Caco-2 (cell line): ENCODE data around the gene ERVFRD-1. TPM values are rescaled to one million over a fixed set of nuclear protein-coding genes. Genes with fewer than 3 reads are reported as not detected.

ENCODE experiments used
- BruUV-seq: library from RNA; stranded (reverse); fragments of 400-500 nt; replicated peaks from 2 replicates; lab custom pipeline; 2021; lab: Mats Ljungman, UMichigan
- CTCF ChIA-PET: fragments of 300-600 bp; sonication (Branson Sonifier 250); formaldehyde crosslinking; loops from one replicate; lab custom pipeline; 2022; ENCODE audit warnings: antibody characterized with exemption; lab: Charles Lee
- POLR2A ChIA-PET: fragments of 300-600 bp; sonication (Branson Sonifier 250); formaldehyde crosslinking; loops from one replicate; lab custom pipeline; 2022; ENCODE audit warnings: antibody characterized with exemption; lab: Charles Lee
- DNase-seq, 2 experiments: peaks; one replicate each; pipeline versions ENCODE4 v3.0.0 to v3.0.0-alpha.2; 2020 to 2022
- H3K27me3 ChIP-seq: replicated peaks from 2 replicates; pipeline ENCODE4 v1.6.0; 2011; ENCODE audit warnings: low read length; ENCODE audit not compliant: control insufficient read depth, insufficient read depth
- H3K36me3 ChIP-seq: 2 replicates; pipeline ENCODE4 v1.5.1; 2011; ENCODE audit warnings: low read length; ENCODE audit not compliant: control insufficient read depth, insufficient read depth
- H3K4me1 ChIP-seq: fragments of 250-450 bp; sonication (Bioruptor Pico); 2 replicates; pipeline ENCODE4 v1.5.1; 2020; ENCODE audit warnings: mild to moderate bottlenecking
- H3K4me3 ChIP-seq: 2 replicates; pipeline ENCODE4 v1.5.1; 2011; ENCODE audit warnings: low read depth, mild to moderate bottlenecking, control low read depth, low read length
- H3K9me3 ChIP-seq: fragments of 250-450 bp; sonication (Bioruptor Pico); 2 replicates; pipeline ENCODE4 v1.5.1; 2020; ENCODE audit warnings: mild to moderate bottlenecking, moderate library complexity
- H3K27ac Mint-ChIP-seq: one replicate; pipeline ENCODE4 v1.8.0; 2022; ENCODE audit warnings: mixed read lengths; ENCODE audit not compliant: unreplicated experiment
- H3K27me3 Mint-ChIP-seq: one replicate; pipeline ENCODE4 v1.8.0; 2022; ENCODE audit warnings: mixed read lengths; ENCODE audit not compliant: insufficient read depth, unreplicated experiment
- H3K36me3 Mint-ChIP-seq: one replicate; pipeline ENCODE4 v1.8.0; 2022; ENCODE audit warnings: mild to moderate bottlenecking, mixed read lengths; ENCODE audit not compliant: insufficient read depth, unreplicated experiment
- H3K4me1 Mint-ChIP-seq: one replicate; pipeline ENCODE4 v1.8.0; 2022; ENCODE audit warnings: low read depth, mixed read lengths; ENCODE audit not compliant: unreplicated experiment
- H3K4me3 Mint-ChIP-seq: one replicate; pipeline ENCODE4 v1.8.0; 2022; ENCODE audit warnings: mild to moderate bottlenecking, moderate library complexity, mixed read lengths; ENCODE audit not compliant: unreplicated experiment
- H3K9me3 Mint-ChIP-seq: one replicate; pipeline ENCODE4 v1.8.0; 2022; ENCODE audit warnings: mixed read lengths; ENCODE audit not compliant: unreplicated experiment
- CTCF ChIP-seq, 2 experiments: fragments of 200-600 bp in 1 of 2; IDR thresholded peaks; 1 replicate in 1 of 2; 2 replicates in 1 of 2; pipeline versions ENCODE4 v1.5.1 to v1.8.0; 2011 to 2022; ENCODE audit warnings: antibody characterized with exemption in 1 of 2, control low read depth in 1 of 2, inconsistent platforms in 1 of 2, low read depth in 1 of 2, low read length in 1 of 2, mild to moderate bottlenecking in 1 of 2, moderate library complexity in 1 of 2; ENCODE audit not compliant: insufficient read depth in 1 of 2, severe bottlenecking in 1 of 2, unreplicated experiment in 1 of 2
- intact Hi-C: fragments of 100-400 bp; cut with micrococcal nuclease; formaldehyde crosslinking; loops from one replicate; pipeline ENCODE4 v1.10.0; 2022; ENCODE audit not compliant: unreplicated experiment
- total RNA-seq: library from RNA; stranded (reverse); gene quantifications from 2 replicates; pipeline ENCODE4 v1.2.3, GENCODE V29; 2022

Gene ERVFRD-1
- total RNA-seq, 1 experiment from 2014 or later = 0.29 TPM

DNA sequence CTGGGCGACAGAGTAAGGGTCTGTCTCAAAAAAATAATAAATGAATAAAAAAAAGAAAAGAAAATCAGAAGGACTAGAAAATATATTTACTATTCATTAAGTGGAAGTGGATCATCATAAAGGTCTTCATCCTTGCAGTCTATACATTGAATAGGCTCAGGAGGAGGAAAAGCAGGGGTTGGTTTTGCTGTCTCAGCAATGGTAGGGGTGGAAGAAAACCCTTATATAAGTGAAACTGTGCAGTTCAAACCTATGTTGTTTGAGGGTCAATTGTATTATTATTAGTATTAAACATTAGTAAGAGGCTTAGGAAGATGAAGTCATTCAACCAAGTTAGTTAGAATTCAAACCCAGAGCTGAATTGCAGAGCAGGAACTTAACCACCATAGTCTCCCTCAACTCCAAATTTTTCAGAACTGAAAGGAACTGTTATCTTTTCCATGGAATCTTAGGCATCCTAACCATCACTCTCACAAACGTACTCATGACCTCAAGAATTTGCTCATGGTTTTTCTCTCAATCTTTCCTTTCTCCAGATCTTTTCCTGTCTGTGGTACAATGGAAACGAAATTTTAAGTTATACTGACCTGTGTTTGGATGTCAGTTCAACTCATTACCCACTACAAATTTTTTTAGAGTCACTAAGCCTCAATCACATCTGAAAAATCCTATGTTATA lies 25.6 kb downstream of the ERVFRD-1 start:
- no peak for TF ChIP-seq CTCF (IDR thresholded peaks at IDR 0.05; ENCODE audit: insufficient read depth in 1 of 2, low read depth in 1 of 2, low read length in 1 of 2, severe bottlenecking in 1 of 2, unreplicated experiment in 1 of 2)
- H3K27ac Mint-ChIP-seq = no peak overlapping the region
- H3K36me3 ChIP-seq = no peaks in the 10 kb centered on the region
- ChIA-PET CTCF (interaction anchor here (0.6 kb wide), 1 partner anchor 231 kb away, joined by 4 read pairs; no protein-coding TSS in a partner anchor), POLR2A (interaction anchor here (0.5 kb wide), 1 partner anchor 147 kb away, joined by 3 read pairs; the partner anchor contains the start of gene NEDD9)
- BruUV-seq = no TSS peak
- H3K27me3 ChIP-seq = no peaks in the 10 kb centered on the region
- H3K4me3 ChIP-seq = no peak overlapping the region
- H3K9me3 ChIP-seq = 0 out of 2 replicates have a peak, but pooled peaks cover 2% of the 10 kb centered on the region
- H3K27me3 Mint-ChIP-seq = no peaks in the 10 kb centered on the region
- peaks cover 13% of the 10 kb centered on the region for H3K4me1 Mint-ChIP-seq
- intact Hi-C loops = no loop called here
- peaks cover 11% of the 10 kb centered on the region for H3K4me1 ChIP-seq
- DNase-seq = no peak
- no peaks in the 10 kb centered on the region for H3K9me3 Mint-ChIP-seq
- no peaks in the 10 kb centered on the region for H3K36me3 Mint-ChIP-seq
- H3K4me3 Mint-ChIP-seq = no peak overlapping the region

- no peak for TF ChIP-seq CTCF (IDR thresholded peaks at IDR 0.05; ENCODE audit: insufficient read depth in 1 of 2, low read depth in 1 of 2, low read length in 1 of 2, severe bottlenecking in 1 of 2, unreplicated experiment in 1 of 2)
- H3K4me1 Mint-ChIP-seq = peaks cover 9% of the 10 kb centered on the region
- H3K27me3 ChIP-seq = no peaks in the 10 kb centered on the region
- ChIA-PET POLR2A (no interaction called here), CTCF (no interaction called here)
- H3K36me3 ChIP-seq = no peaks in the 10 kb centered on the region
- H3K4me1 ChIP-seq = peaks cover 11% of the 10 kb centered on the region
- H3K27me3 Mint-ChIP-seq = no peaks in the 10 kb centered on the region
- H3K4me3 ChIP-seq = no peak overlapping the region
- no peak overlapping the region for H3K27ac Mint-ChIP-seq
- BruUV-seq = no TSS peak
- DNase-seq = no peak
- no peaks in the 10 kb centered on the region for H3K9me3 Mint-ChIP-seq
- no peak overlapping the region for H3K4me3 Mint-ChIP-seq
- H3K36me3 Mint-ChIP-seq = no peaks in the 10 kb centered on the region
- 0 out of 2 replicates have a peak, but pooled peaks cover 2% of the 10 kb centered on the region for H3K9me3 ChIP-seq
- intact Hi-C loops = no loop called here
These were observed 27.6 kb downstream of the ERVFRD-1 start for GRCh38 chr6:11083956-11084355.

DNA sequence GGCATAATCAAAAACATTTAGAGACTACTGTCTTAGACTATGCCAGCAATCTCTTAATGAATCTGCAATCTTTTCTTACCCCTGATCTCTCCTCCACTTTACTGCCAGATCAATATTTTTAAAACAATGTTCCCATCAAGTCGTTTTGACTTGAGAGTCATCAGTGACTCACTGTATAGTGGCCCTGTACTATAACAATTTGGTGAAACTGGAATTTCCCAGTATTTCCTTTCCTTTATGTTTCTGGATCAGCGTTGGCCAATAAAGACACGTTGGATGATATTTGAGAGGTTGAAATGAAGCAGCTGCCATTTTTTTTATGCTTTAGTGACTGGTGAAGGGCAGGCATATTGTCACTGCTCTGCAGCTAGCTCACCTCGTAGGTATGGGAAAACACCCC lies 28.0 kb downstream of the ERVFRD-1 start:
- peaks cover 4% of the 10 kb centered on the region for H3K4me1 Mint-ChIP-seq
- H3K27me3 ChIP-seq = no peaks in the 10 kb centered on the region
- no peak overlapping the region for H3K4me3 ChIP-seq
- no peaks in the 10 kb centered on the region for H3K27me3 Mint-ChIP-seq
- no peaks in the 10 kb centered on the region for H3K36me3 ChIP-seq
- no peaks in the 10 kb centered on the region for H3K9me3 Mint-ChIP-seq
- BruUV-seq = no TSS peak
- intact Hi-C loops = no loop called here
- ChIA-PET CTCF (no interaction called here), POLR2A (no interaction called here)
- H3K4me3 Mint-ChIP-seq = no peak overlapping the region
- peaks cover 11% of the 10 kb centered on the region for H3K4me1 ChIP-seq
- H3K36me3 Mint-ChIP-seq = no peaks in the 10 kb centered on the region
- TF ChIP-seq CTCF (IDR thresholded peaks at IDR 0.05; ENCODE audit: insufficient read depth in 1 of 2, low read depth in 1 of 2, low read length in 1 of 2, severe bottlenecking in 1 of 2, unreplicated experiment in 1 of 2) = no peak
- H3K27ac Mint-ChIP-seq = no peak overlapping the region
- H3K9me3 ChIP-seq = 0 out of 2 replicates have a peak, but pooled peaks cover 2% of the 10 kb centered on the region
- no peak for DNase-seq
